HG03558 (cell line): ENCODE data around the gene PGP.
A peak's percentile ranks its signal among the peaks of the same experiment; 100 is the strongest.

Experiments used
- ATAC-seq: cut with Tn5 transposase; IDR thresholded peaks from one replicate; pipeline ENCODE4 v1.9.1; 2021; ENCODE audit warnings: moderate number of reproducible peaks; ENCODE audit not compliant: unreplicated experiment; ENCODE audit errors: extremely low read depth

The PGP gene

GRCh38 chr16:2223942-2224486, 9.4 kb upstream of the PGP start:
- ATAC-seq, result no peak

DNA sequence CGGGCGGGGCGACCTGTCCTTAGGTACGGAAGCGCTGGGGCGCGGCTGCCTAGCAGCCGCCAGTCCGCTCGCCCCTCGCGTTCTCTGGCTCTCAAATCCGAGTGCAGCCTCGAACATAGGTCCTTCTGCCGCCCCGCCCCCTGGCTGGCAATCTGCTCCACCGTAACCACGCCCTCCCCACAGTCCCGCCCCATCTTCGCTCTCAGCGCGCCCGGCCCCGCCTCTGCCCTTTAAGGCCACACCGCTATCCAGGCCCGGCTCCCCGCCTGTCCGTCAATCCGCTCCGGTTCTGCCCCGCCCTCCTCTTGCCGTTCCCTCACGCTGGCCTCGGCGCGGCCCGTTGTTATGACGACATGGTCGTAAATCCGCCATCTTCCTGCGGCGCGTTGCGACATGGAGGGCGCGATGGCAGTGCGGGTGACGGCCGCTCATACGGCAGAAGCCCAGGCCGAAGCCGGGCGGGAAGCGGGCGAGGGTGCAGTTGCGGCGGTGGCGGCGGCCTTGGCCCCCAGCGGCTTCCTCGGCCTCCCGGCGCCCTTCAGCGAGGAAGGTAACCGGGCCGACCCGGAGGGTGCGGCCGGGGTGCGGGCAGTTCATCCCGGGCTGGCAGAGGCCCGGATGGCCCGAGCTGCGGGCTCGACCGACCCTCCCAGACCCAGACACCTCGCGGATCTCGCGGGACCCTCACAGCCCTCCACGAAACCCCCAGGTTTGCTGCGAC, 8.7 kb upstream of the PGP start, which contains the start of gene E4F1:
Gene E4F1 (plus strand): TSS at position 371 of the 721 bp plus-strand sequence. CDS start 23 bp downstream, at position 394.
- ATAC-seq, result peak; percentile 71

DNA sequence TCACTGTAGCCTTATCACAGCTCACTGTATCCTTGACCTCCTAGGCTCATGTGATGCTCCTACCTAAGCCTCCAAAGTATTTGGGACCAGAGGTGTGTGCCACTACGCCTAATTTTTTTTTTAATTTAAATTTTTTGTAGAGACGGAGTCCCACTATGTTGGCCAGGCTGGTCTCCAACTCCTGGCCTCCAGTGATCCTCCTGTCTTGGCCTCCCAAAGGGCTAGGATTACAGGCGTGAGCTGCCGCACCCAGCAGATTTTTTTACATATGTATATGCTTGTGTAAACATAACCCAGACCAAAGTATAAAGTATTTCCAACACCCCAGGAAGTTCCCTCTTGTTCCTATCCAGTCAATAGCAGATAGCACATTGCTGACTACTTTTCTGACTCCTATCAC, 1.7 kb upstream of the PGP start:
- no peak for ATAC-seq

GRCh38 chr16:2213817-2214718, 572 bp downstream of the PGP start:
- peak; percentile 6 for ATAC-seq

GRCh38 chr16:2212362-2213324, 2.0 kb downstream of the PGP start:
- ATAC-seq, result no peak

DNA sequence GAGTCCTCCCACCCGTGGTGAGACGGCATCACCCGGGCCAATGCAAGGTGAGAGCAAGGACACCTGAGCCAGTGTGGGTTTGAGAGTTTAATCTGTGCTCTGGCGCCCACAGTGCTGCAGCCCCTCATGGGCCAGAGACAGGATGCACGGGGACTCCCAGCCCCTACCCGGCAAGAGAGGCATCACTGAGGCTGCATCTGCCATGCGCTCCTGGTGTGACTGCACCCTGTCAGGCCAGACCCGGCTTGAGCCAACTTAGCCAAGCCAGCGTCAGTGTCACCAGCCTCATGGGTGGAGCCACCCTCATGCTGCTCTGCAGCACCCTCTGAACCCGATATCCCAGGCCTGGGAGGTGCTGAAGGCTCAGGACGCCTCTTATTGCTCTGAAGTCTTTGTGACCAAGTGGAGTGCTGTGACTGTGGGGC, 2.7 kb downstream of the PGP start:
- no peak for ATAC-seq

DNA sequence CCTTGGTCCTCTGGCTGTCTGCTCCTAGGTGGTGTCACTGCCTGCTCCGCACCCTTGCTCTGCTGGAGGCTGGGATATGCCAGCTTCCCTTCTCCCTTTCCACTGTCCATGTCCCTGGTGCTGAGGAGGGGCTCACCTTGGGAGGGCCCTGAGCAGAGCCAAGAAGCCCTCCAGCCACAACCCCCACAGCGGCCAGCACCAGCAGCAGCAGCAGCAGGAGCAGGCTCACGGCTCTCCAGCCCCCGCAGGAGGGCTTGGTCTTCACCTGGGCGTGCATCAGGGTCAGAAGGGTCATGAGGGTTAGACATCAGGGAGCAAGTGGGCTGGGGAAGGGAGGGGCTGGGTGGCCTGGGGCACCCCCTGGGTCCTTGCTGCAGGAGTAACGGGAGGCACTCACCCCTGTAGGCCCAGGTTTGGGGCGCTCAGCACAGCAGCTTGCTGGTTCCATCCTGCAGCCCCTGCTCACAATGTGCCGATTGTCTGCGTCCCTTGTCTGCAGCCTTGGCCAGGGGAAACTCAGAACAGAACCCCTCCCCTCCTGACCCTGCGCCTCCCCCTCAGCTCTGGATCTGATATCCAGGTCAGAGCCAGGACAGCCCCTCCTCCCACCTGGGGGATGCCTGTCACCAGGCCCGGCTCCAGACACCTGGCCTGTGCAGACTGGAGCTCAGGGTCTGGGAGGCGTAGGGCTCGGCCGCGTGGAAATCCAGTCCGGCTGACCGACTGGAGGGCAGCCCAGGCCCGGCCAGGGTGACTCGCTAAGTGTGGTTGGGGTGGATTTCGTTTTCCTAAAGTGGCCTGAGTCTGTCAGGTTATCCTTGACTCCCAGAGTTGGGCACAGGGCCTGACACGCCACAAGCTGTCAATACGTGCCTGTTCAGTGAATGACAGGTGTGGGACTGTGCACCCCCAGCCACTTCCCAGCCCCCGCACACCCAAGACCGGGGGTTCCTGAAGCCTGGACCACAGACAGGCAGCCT, 4.0 kb downstream of the PGP start, which contains the start of gene BRICD5:
Gene BRICD5 (minus strand): TSS at position 478 of the 980 bp plus-strand sequence. CDS start 30 bp downstream, at position 448.
- no peak for ATAC-seq

GRCh38 chr16:2210009-2210332, 4.7 kb downstream of the PGP start:
- no peak for ATAC-seq

- ATAC-seq, result no peak
These were observed 5.2 kb downstream of the PGP start for GRCh38 chr16:2209258-2210008.

- no peak for ATAC-seq
These were observed 5.9 kb downstream of the PGP start for GRCh38 chr16:2208772-2209171.

- no peak for ATAC-seq
These were observed 6.3 kb downstream of the PGP start for GRCh38 chr16:2208308-2208707.

DNA sequence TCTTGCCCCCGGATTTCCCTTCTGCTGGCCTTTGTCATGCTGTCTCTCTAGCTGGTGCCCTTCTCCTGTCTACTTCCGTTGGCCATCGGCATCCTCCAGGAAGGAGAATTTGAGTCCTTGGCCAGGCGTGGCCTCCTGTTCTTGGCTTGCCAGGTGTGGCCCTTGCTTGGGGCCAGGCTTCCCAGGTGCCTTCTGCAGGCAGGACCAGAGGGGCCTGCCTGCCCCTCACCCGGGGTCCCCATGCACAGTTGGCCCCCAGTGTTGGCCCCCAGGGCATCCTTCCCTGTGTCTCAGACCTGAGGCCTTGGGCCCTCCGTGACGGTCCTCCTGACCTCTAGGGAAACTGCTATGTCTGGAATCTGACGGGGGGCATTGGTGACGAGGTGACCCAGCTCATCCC, 6.8 kb downstream of the PGP start:
- no peak for ATAC-seq

- ATAC-seq, result no peak
These were observed 7.7 kb downstream of the PGP start for GRCh38 chr16:2206780-2207433.

DNA sequence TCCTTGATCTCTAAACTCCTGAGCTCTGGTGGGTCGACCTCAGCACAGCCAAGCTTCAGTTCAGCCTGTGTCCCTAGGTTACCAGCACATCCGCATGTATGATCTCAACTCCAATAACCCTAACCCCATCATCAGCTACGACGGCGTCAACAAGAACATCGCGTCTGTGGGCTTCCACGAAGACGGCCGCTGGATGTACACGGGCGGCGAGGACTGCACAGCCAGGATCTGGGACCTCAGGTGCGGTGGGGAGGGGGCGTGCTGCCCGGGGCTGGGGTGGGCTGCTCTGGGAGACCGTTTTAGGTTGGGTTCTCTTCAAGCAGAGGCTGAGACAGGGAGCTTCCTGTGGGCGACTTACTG, 8.2 kb downstream of the PGP start:
- ATAC-seq, result no peak

DNA sequence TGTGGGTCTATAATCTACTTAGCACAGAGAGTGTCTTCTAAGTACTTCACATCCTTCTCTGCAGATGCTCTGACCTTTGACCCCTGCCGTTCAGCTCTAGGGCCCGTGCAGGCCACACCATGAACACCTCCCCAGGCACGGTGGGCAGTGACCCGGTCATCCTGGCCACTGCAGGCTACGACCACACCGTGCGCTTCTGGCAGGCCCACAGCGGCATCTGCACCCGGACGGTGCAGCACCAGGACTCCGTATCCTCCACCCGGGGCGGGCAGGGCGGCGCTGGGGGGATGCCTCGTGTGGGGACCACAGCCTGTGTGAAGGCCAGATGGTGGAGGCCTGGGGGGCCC, 8.7 kb downstream of the PGP start:
- no peak for ATAC-seq

- no peak for ATAC-seq
These were observed 9.3 kb downstream of the PGP start, which contains the start of gene MLST8 for GRCh38 chr16:2205104-2205966. MLST8 (plus strand) TSS chr16:2205454; CDS start chr16:2206086, 632 bp downstream.
